K562 (cell line): ENCODE results near the gene CCSER1. TPM values are rescaled to one million over a fixed set of nuclear protein-coding genes. Genes with fewer than 3 reads are reported as not detected.

Experiments used
- ATAC-seq: fragments of 200-7000 bp; cut with Tn5 transposase; 3 replicates; pipeline ENCODE4 v1.9.1; 2020; ENCODE audit warnings: moderate library complexity
- BruUV-seq: library from RNA; stranded (reverse); fragments of 400-500 nt; replicated peaks from 2 replicates; lab custom pipeline; 2021; lab: Mats Ljungman, UMichigan
- CTCF ChIA-PET: fragments of 300-600 bp; formaldehyde crosslinking; extraction: SDS; loops from one replicate; lab custom pipeline; 2021; ENCODE audit warnings: low intra/inter-chr PET ratio; lab: Yijun Ruan, JAX
- POLR2A ChIA-PET: fragments of 300-600, 350-650 bp; sonication (Branson Sonifier 250); formaldehyde crosslinking; extraction: SDS; loops from one replicate; lab custom pipeline; 2021; ENCODE audit warnings: antibody characterized with exemption, inconsistent platforms; lab: Yijun Ruan, JAX
- DNase-seq, 4 experiments: peaks; one replicate each; pipeline versions ENCODE4 v3.0.0 to v3.0.0-alpha.2; 2011 to 2018; ENCODE audit warnings: low spot score in 3 of 4, mixed read lengths in 3 of 4; ENCODE audit errors: extremely low read depth in 1 of 4
- FAIRE-seq: peaks from 2 replicates; lab custom pipeline; 2011; peaks lifted over from hg19 to GRCh38; lab: Jason Lieb, UNC
- H2AFZ ChIP-seq: 2 replicates; pipeline ENCODE4 v1.6.0; 2011; ENCODE audit warnings: low read depth, low read length, control low read depth, inconsistent platforms
- H3K27ac ChIP-seq: fragments of 200-600 bp; 3 replicates; pipeline ENCODE4 v1.8.0; 2011; ENCODE audit warnings: low read depth, mild to moderate bottlenecking, control low read depth, inconsistent platforms, low read length, moderate library complexity, mixed read lengths; ENCODE audit errors: extremely low read depth
- H3K27me3 ChIP-seq, 2 experiments: fragments of 300-600 bp in 1 of 2; 2 replicates in 1 of 2; 3 replicates in 1 of 2; pipeline versions ENCODE4 v1.6.0 to v1.8.0; 2011; ENCODE audit warnings: inconsistent platforms in 2 of 2, low read length in 2 of 2, mild to moderate bottlenecking in 1 of 2, mixed read lengths in 1 of 2, moderate library complexity in 1 of 2; ENCODE audit not compliant: control insufficient read depth in 2 of 2, insufficient read depth in 2 of 2
- H3K36me3 ChIP-seq: fragments of 300-600 bp; 3 replicates; pipeline ENCODE4 v1.8.0; 2011; ENCODE audit warnings: mild to moderate bottlenecking, low read length, inconsistent platforms; ENCODE audit not compliant: control insufficient read depth, insufficient read depth
- H3K4me1 ChIP-seq, 2 experiments: fragments of 200-600 bp in 1 of 2; replicated peaks in 1 of 2; 2 replicates in 1 of 2; 3 replicates in 1 of 2; pipeline versions ENCODE4 v1.5.1 to v1.8.0; 2011; ENCODE audit warnings: inconsistent platforms in 2 of 2, low read length in 2 of 2, mild to moderate bottlenecking in 1 of 2, mixed read lengths in 1 of 2, moderate library complexity in 1 of 2; ENCODE audit not compliant: control insufficient read depth in 2 of 2, insufficient read depth in 2 of 2
- H3K4me2 ChIP-seq: 2 replicates; pipeline ENCODE4 v1.6.1; 2011; ENCODE audit warnings: low read length, control low read depth, inconsistent platforms, mixed read lengths; ENCODE audit not compliant: insufficient read depth
- H3K4me3 ChIP-seq: fragments of 200-600 bp; sonication (generic), shearing (Covaris generic); 2 replicates; pipeline ENCODE4 v1.5.1; 2016; ENCODE audit warnings: control low read depth, inconsistent platforms
- H3K79me2 ChIP-seq: fragments of 200-600 bp; 3 replicates; pipeline ENCODE4 v1.8.0; 2011; ENCODE audit warnings: low read length, inconsistent platforms; ENCODE audit not compliant: control insufficient read depth, insufficient read depth
- H3K9ac ChIP-seq, 2 experiments: 2 replicates each; pipeline versions ENCODE4 v1.6.0 to v1.6.1; 2011; ENCODE audit warnings: low read depth in 2 of 2, low read length in 2 of 2, control low read depth in 1 of 2, inconsistent platforms in 1 of 2, mild to moderate bottlenecking in 1 of 2, mixed read lengths in 1 of 2; ENCODE audit not compliant: insufficient read depth in 1 of 2
- H3K9me1 ChIP-seq: one replicate; pipeline ENCODE4 v1.6.0; 2011; ENCODE audit warnings: inconsistent platforms, mild to moderate bottlenecking, low read length, moderate library complexity; ENCODE audit not compliant: control insufficient read depth, insufficient read depth
- H3K9me3 ChIP-seq: replicated peaks from 2 replicates; pipeline ENCODE4 v1.5.1; 2011; ENCODE audit warnings: low read depth, low read length, inconsistent platforms; ENCODE audit not compliant: control insufficient read depth, insufficient read depth
- H4K20me1 ChIP-seq: replicated peaks from 2 replicates; pipeline ENCODE4 v1.6.1; 2011; ENCODE audit warnings: low read length, inconsistent platforms, mixed read lengths; ENCODE audit not compliant: control insufficient read depth, insufficient read depth
- ARID2 ChIP-seq: fragments of 450-650 bp; IDR thresholded peaks from 2 replicates; pipeline ENCODE4 v1.6.1; 2017; ENCODE audit warnings: antibody characterized with exemption, mild to moderate bottlenecking
- ELF2 ChIP-seq: fragments of 250-450 bp; sonication (Bioruptor Pico); IDR thresholded peaks from 2 replicates; pipeline ENCODE4 v1.5.0; 2021; ENCODE audit warnings: mild to moderate bottlenecking
- POLR3G ChIP-seq: IDR thresholded peaks from 2 replicates; pipeline ENCODE4 v1.6.1; 2011; ENCODE audit not compliant: insufficient read length, insufficient replicate concordance; ENCODE audit errors: extremely low read depth
- PTRF ChIP-seq: fragments of 450-650 bp; IDR thresholded peaks from 2 replicates; pipeline ENCODE4 v1.6.1; 2016; ENCODE audit warnings: mild to moderate bottlenecking, missing genetic modification characterization, missing compliant biosample characterization
- TCF7 ChIP-seq: sonication (generic); IDR thresholded peaks from 2 replicates; pipeline ENCODE4 v1.6.1; 2016; ENCODE audit warnings: antibody characterized with exemption, borderline replicate concordance
- ZNF609 ChIP-seq: sonication (generic); formaldehyde crosslinking; IDR thresholded peaks from 2 replicates; pipeline ENCODE4 v1.8.1; 2023; ENCODE audit warnings: missing genetic modification reagents, mild to moderate bottlenecking, borderline replicate concordance
- WGBS: fragments of 100-300 bp; shearing (Covaris generic); methylation state at CpG from one replicate; pipeline ENCODE4 v1.1.6; 2016; ENCODE audit warnings: low coverage, mixed read lengths; ENCODE audit not compliant: insufficient coverage; ENCODE audit errors: missing lambda C conversion rate; 5-methylcytosine and 5-hydroxymethylcytosine counted together
- in situ Hi-C: fragments of 300-500 bp; cut with MboI; formaldehyde crosslinking; loops from 4 replicates; pipeline ENCODE4 v1.15.0; 2018; ENCODE audit warnings: inconsistent platforms, mixed read lengths
- intact Hi-C: fragments of 100-400 bp; cut with micrococcal nuclease; formaldehyde crosslinking; loops from 2 replicates; pipeline ENCODE4 v1.14.2; 2022
- polyA plus RNA-seq, 8 experiments: library from polyadenylated mRNA; depleted of rRNA in 4 of 8; stranded (reverse) in 5 of 8; unstranded in 3 of 8; fragments of >200 nt; fragmentation: Nextera tagmentation in 2 of 8; fragmentation: Illumina TruSeq in 1 of 8; extraction: Ambion mirVana in 2 of 8; extraction: Trizol in 1 of 8; gene quantifications; 2 replicates each; pipeline versions ENCODE4 v1.2.1 to v1.2.3, GENCODE V29; 2011 to 2014; ENCODE audit warnings: inconsistent platforms in 1 of 8, missing spikeins in 1 of 8
- total RNA-seq, 7 experiments: library from RNA; depleted of rRNA in 6 of 7; stranded (reverse); fragments of >200 nt in 6 of 7; fragmentation: Illumina TruSeq in 2 of 7; extraction: Trizol in 2 of 7; gene quantifications; 2 replicates each; pipeline versions ENCODE4 v1.2.1 to v1.2.3, GENCODE V29; 2011 to 2021; ENCODE audit warnings: low replicate concordance in 1 of 7

Gene CCSER1
- total and polyA plus RNA-seq, 9 of the 15 experiments (the other 6 are each of a cell fraction or from before 2014, with no cell fraction given) = not detected

- Histone ChIP-seq H3K4me2 (no peak overlapping the region), H3K27me3 (no peaks in the 10 kb centered on the region), H3K4me1 (no peaks in the 10 kb centered on the region), H3K9me3 (no peaks in the 10 kb centered on the region; the same call in 1 of the 2 replicates), H3K9ac (no peak overlapping the region), H3K27ac (no peak overlapping the region), H4K20me1 (no peaks in the 10 kb centered on the region), H2AFZ (no peak overlapping the region), H3K79me2 (no peaks in the 10 kb centered on the region), H3K36me3 (no peaks in the 10 kb centered on the region), H3K4me3 (no peak overlapping the region), H3K9me1 (no peaks in the 10 kb centered on the region)
- DNase-seq = no peak
- in situ Hi-C loops = no loop called here
- POLR2A ChIA-PET = no interaction called here
- WGBS = 0% methylated on average over 1 of the region's 1 CpG
- TF ChIP-seq POLR3G (no peak), PTRF (tag) (no peak), TCF7 (no peak), ELF2 (no peak), ZNF609 (CRISPR knock-in tag) (no peak), ARID2 (no peak)
- intact Hi-C loops = no loop called here
- BruUV-seq = no TSS peak
- CTCF ChIA-PET = no interaction called here
- no peak for FAIRE-seq
- no peak for ATAC-seq
These were observed 892.3 kb downstream of the CCSER1 start for GRCh38 chr4:91019513-91019912.
